Superior temporal gyrus (tissue), 1 donor: Measurements from ENCODE around the gene ASB18.

ENCODE experiments used
- DNase-seq: peaks from one replicate; pipeline ENCODE4 v3.0.0-alpha.2; 2016; ENCODE audit errors: extremely low spot score

Gene ASB18

GRCh38 chr2:236208019-236208926, 55.9 kb downstream of the ASB18 start:
- DNase-seq = no peak

GRCh38 chr2:236207472-236207871, 56.7 kb downstream of the ASB18 start:
- no peak for DNase-seq

GRCh38 chr2:236205867-236206645, 58.1 kb downstream of the ASB18 start:
- DNase-seq = no peak

- no peak for DNase-seq
These were observed 59.3 kb downstream of the ASB18 start for GRCh38 chr2:236204953-236205352.

- DNase-seq = no peak
These were observed 63.8 kb downstream of the ASB18 start for GRCh38 chr2:236200378-236200777.

GRCh38 chr2:236196366-236196765, 67.8 kb downstream of the ASB18 start:
- DNase-seq = no peak

GRCh38 chr2:236195726-236196125, 68.5 kb downstream of the ASB18 start:
- no peak for DNase-seq

- no peak for DNase-seq
These were observed 69.4 kb downstream of the ASB18 start for GRCh38 chr2:236194786-236195185.

GRCh38 chr2:236193026-236193425, 71.2 kb downstream of the ASB18 start:
- DNase-seq = no peak

GRCh38 chr2:236190674-236191073, 73.5 kb downstream of the ASB18 start:
- no peak for DNase-seq

- DNase-seq = no peak
These were observed 79.5 kb downstream of the ASB18 start for GRCh38 chr2:236184701-236185100.

- peak; percentile 63 for DNase-seq
These were observed 83.3 kb downstream of the ASB18 start for GRCh38 chr2:236180831-236181453.

- no peak for DNase-seq
These were observed 84.0 kb downstream of the ASB18 start for GRCh38 chr2:236180076-236180816.

GRCh38 chr2:236179236-236180075, 84.8 kb downstream of the ASB18 start:
- no peak for DNase-seq

GRCh38 chr2:236178890-236179235, 85.3 kb downstream of the ASB18 start:
- DNase-seq = no peak

GRCh38 chr2:236177967-236178889, 86.0 kb downstream of the ASB18 start:
- DNase-seq = peak; percentile 26

GRCh38 chr2:236177604-236177966, 86.6 kb downstream of the ASB18 start:
- no peak for DNase-seq

- no peak for DNase-seq
These were observed 87.3 kb downstream of the ASB18 start for GRCh38 chr2:236176951-236177350.

- DNase-seq = no peak
These were observed 87.8 kb downstream of the ASB18 start for GRCh38 chr2:236176417-236176816.
